ENCODE data around the gene RNF224.
A peak's percentile ranks its signal among the peaks of the same experiment; 100 is the strongest.

RNF224 gene

DNA sequence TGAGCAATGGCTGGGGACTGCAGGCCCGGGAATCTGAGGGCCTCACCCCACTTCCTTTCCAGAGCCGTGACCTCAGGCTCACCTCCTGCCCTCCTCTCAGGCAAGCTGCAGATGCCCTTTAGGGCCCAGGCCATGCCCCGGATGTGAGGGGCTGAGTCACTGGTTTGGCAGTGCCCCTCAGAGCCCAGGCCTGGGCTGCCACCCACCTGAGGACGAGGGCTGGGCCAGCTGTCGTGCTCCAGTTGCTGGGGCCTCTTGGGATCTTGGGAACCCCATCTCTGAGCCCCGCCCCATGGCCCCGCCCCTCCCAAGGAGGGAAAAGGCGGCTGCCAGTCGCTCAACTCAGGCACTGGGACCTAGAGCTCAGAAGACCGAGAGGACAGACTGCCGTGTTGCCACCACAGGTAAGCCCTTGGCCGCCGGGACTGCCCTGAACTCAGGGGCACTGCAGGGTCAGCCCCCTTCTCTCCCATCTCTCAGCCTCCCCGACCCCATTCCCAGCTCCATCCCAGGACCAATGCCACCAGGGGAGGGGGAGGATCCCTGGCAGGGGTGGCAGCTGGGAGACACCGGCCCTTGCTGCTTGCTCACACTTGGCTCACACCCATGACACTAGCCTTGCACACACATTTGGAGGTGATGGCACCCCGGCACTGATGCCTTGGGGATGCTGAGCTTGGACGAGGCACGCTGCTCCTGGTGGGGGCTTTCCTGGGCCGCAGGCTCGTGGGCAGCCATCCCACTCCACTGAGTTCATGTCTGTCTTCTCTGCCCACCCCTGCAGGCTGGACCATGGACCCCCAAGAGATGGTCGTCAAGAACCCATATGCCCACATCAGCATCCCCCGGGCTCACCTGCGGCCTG lies 2.2 kb upstream of the RNF224 start, which contains the start of gene CYSRT1:
Gene CYSRT1 (plus strand): TSS at position 345 of the 865 bp plus-strand sequence. CDS start 448 bp downstream, at position 793.
- H3K4me3 ChIP-seq (ENCODE audit: low read depth, low read length) = peak within 1 kb of the TSS; percentile 93
- TF ChIP-seq, protein P1, sequence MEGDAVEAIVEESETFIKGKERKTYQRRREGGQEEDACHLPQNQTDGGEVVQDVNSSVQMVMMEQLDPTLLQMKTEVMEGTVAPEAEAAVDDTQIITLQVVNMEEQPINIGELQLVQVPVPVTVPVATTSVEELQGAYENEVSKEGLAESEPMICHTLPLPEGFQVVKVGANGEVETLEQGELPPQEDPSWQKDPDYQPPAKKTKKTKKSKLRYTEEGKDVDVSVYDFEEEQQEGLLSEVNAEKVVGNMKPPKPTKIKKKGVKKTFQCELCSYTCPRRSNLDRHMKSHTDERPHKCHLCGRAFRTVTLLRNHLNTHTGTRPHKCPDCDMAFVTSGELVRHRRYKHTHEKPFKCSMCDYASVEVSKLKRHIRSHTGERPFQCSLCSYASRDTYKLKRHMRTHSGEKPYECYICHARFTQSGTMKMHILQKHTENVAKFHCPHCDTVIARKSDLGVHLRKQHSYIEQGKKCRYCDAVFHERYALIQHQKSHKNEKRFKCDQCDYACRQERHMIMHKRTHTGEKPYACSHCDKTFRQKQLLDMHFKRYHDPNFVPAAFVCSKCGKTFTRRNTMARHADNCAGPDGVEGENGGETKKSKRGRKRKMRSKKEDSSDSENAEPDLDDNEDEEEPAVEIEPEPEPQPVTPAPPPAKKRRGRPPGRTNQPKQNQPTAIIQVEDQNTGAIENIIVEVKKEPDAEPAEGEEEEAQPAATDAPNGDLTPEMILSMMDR (conservative IDR thresholded peaks at IDR 0.05; ENCODE audit: low read depth, low read length) = no peak
- no peak for DNase-seq (ENCODE audit: low read depth)

DNA sequence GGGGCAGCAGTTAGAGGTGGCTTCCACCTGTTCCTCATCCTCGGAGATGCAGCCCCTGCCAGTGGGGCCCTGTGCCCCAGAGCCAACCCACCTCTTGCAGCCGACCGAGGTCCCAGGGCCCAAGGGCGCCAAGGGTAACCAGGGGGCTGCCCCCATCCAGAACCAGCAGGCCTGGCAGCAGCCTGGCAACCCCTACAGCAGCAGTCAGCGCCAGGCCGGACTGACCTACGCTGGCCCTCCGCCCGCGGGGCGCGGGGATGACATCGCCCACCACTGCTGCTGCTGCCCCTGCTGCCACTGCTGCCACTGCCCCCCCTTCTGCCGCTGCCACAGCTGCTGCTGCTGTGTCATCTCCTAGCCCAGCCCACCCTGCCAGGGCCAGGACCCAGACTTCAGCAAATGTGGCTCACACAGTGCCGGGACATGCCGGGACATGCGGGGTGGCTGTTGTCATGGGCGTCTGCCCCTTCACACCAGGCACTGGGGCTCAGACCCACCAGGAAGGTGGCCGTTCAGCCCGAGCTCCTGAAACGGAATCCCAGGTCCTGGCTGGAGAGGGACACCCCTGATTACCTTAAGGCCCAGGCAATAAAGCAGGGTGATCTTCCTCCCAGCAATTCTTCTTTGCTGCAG lies 1.5 kb upstream of the RNF224 start:
- TF ChIP-seq, protein P1 (conservative IDR thresholded peaks at IDR 0.05; ENCODE audit: low read depth, low read length) = no peak
- no peak for DNase-seq (ENCODE audit: low read depth)
- no peak overlapping the region for H3K4me3 ChIP-seq (ENCODE audit: low read depth, low read length)

DNA sequence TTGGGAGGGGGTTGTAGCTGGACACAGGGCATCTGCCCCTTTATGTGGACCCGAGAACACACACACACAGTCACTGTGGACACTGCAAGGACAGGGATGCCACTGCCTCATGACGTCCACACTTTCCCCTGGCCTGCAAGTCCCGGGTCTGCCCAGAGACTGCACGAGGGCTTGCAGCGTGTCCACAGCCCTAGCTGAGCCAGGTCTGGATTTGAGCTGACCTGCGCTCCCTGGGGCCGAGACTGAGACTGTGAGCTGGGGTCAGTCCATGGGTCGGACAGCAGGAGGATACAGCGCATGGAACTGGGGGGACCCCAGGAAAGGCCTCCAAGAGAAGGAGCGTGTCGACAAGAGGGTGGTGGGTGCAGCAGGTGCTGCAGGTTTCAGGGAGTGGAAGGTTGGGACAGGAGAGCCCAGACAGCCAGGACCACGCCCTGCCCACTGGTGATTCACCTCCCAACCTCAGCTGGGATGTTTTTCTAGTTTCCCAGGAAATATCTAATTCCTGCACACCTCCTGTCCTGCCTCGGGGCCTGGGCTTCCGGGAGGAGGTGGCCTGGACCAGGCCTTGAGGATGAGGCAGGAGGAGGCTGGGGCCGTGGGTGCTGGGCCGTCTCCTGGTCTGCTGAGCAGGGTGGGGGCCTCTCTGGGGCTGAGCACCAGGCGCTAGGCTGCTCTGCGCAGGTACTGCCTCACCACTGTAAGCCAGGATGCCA lies 806 bp upstream of the RNF224 start:
- no peak for DNase-seq (ENCODE audit: low read depth)
- TF ChIP-seq, protein P1 (conservative IDR thresholded peaks at IDR 0.05; ENCODE audit: low read depth, low read length) = no peak
- no peak overlapping the region for H3K4me3 ChIP-seq (ENCODE audit: low read depth, low read length)

DNA sequence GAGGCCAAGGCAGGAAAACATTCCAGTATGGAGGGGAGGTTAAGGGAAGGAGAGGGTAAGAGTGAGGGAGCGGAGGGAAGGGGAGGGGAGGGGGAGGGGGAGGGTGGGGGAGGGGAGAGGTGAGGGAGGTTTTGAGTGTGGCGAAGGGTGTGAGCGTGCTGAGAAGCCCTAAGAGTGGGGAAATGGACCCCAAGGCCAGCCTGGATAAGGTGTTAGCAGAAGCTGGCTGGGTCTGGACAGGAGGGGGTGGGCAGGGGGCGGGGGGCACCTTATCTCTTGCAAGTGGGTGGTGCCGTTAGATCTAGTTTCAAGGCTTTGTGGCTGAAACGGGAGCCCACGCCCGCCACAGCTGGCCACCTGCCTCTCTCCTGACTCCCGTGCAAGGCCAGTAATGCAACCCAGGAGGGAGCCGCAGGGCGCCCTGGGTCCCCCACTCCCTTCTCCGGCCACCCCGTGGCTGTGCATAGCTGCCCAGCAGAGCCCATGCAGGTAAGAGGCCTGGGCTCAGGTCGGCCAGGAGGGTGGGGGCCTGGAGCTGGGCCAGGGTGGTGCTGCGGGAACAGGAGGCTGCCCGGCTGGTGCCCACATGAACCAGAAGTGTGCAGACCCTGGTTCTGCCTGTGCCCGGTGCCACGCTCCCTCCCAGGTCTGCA lies 677 bp downstream of the RNF224 start:
- no peak overlapping the region for H3K4me3 ChIP-seq (ENCODE audit: low read depth, low read length)
- no peak for DNase-seq (ENCODE audit: low read depth)
- TF ChIP-seq, protein P1 (conservative IDR thresholded peaks at IDR 0.05; ENCODE audit: low read depth, low read length) = no peak

DNA sequence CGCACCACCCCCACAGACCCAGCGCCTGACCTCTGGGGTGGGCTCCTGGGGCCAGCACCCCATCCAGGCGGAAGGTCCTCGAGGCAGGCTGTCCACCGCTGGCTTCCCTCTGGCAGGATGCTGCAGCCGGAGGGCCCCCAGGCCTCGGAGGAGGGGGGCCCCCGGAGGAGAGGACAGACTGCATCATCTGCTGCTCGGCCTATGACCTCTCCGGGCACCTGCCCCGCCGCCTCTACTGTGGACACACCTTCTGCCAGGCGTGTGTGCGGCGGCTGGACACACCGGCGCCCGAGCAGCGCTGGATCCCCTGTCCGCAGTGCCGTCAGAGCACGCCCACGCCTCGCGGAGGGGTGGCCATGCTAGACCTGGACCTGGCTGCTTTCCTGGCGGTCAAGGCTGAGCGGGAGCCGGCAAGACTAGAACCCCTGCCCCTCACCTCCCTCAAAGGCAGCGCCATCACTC lies 1.2 kb downstream of the RNF224 start:
- H3K4me3 ChIP-seq (ENCODE audit: low read depth, low read length) = no peak overlapping the region
- TF ChIP-seq, protein P1 (conservative IDR thresholded peaks at IDR 0.05; ENCODE audit: low read depth, low read length) = no peak
- DNase-seq (ENCODE audit: low read depth) = no peak
